C4-2B (cell line): Measurements from ENCODE around the gene PRPF40A.

Source experiments
- ZFX ChIP-seq: fragments of 450-650 bp; IDR thresholded peaks from 2 replicates; pipeline ENCODE4 v1.6.1; 2017
- TF ChIP-seq, protein P1 (sequence below): fragments of 450-650 bp; conservative IDR thresholded peaks from 2 replicates; pipeline ENCODE4 v1.5.1; 2017; ENCODE audit warnings: mild to moderate bottlenecking

DNA sequence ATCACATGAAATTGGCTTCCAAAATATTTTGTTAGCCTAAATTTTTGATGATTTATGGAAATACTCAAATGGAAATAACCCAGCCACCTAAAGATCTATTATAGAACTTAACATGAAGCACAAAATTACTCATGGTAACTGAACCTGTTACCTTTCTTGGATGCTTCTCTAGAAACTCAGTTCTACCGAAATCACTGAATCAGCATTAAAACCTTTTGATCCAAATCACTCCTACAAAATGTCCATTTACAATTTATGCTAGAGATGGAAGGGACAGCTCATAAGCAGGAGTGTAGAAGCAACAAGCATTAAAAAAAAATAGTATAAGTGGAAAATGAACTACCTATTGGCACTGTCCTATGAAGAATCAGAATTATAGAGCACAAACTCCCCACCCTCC is 2.1 kb downstream of the PRPF40A start:
- TF ChIP-seq, protein P1, sequence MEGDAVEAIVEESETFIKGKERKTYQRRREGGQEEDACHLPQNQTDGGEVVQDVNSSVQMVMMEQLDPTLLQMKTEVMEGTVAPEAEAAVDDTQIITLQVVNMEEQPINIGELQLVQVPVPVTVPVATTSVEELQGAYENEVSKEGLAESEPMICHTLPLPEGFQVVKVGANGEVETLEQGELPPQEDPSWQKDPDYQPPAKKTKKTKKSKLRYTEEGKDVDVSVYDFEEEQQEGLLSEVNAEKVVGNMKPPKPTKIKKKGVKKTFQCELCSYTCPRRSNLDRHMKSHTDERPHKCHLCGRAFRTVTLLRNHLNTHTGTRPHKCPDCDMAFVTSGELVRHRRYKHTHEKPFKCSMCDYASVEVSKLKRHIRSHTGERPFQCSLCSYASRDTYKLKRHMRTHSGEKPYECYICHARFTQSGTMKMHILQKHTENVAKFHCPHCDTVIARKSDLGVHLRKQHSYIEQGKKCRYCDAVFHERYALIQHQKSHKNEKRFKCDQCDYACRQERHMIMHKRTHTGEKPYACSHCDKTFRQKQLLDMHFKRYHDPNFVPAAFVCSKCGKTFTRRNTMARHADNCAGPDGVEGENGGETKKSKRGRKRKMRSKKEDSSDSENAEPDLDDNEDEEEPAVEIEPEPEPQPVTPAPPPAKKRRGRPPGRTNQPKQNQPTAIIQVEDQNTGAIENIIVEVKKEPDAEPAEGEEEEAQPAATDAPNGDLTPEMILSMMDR = no peak
- no peak for TF ChIP-seq ZFX
